DND-41 (cell line): ENCODE measurements around the gene PYCR2.

Experiments
- CTCF ChIP-seq: IDR thresholded peaks from 2 replicates; pipeline ENCODE4 v1.5.1; 2012; ENCODE audit warnings: borderline replicate concordance, low read length, moderate library complexity, mild to moderate bottlenecking; ENCODE audit not compliant: poor library complexity, severe bottlenecking; ENCODE audit errors: extremely low read depth
- EZH2 ChIP-seq: IDR thresholded peaks from 3 replicates; pipeline ENCODE4 v1.6.1; 2012; ENCODE audit warnings: borderline replicate concordance, low read depth, mild to moderate bottlenecking, moderate library complexity, low read length, inconsistent platforms; ENCODE audit not compliant: severe bottlenecking

- no peak for TF ChIP-seq CTCF
- no peak for TF ChIP-seq EZH2
Observed at GRCh38 chr1:225973158-225973557, 49.1 kb upstream of the PYCR2 start.
